Measurements from ENCODE around the gene SLC22A3. TPM values are rescaled to one million over a fixed set of nuclear protein-coding genes. Genes with fewer than 3 reads are reported as not detected.

SLC22A3 gene
- total RNA-seq, 1 donor from 2014 or later = 0.57 TPM

DNA sequence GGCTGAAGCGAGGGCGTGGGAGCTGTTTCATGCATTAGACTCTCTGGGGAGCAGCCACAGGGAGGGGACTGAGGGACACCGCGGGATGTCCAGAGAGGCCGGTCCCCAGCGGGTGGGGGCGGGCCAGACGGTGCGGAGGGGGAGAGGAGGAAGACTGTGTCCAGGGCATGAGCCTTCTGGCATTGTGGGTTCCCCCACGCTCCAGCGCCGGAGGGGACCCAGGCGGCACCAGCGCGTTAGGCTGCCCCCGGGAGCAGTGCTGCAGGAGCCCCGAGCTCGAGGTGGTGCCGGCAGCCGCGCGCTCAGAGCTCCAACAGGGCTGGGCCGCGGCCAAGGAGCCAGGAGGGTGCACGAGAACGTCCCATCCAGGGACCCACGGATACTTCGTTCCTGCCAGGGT is 14.4 kb downstream of the SLC22A3 start:
- H3K9ac ChIP-seq (ENCODE audit: low read length) = no peak overlapping the region
- H3K27ac ChIP-seq (ENCODE audit: low read depth, low read length) = no peak overlapping the region
- H3K79me2 ChIP-seq (ENCODE audit: insufficient read depth, low read length) = no peaks in the 10 kb centered on the region
- FAIRE-seq (no peak), DNase-seq (ENCODE audit: low read depth) (no peak)
- no peak overlapping the region for H3K4me2 ChIP-seq (ENCODE audit: low read length)
- H3K4me3 ChIP-seq (ENCODE audit: insufficient read depth, low read depth, low read length) = no peak overlapping the region
- Mint-ChIP-seq H3K36me3 (ENCODE audit: low read depth, unreplicated experiment) (no peaks in the 10 kb centered on the region), H3K9me3 (ENCODE audit: unreplicated experiment) (peaks cover 6% of the 10 kb centered on the region), H3K4me1 (ENCODE audit: low read depth, unreplicated experiment) (no peaks in the 10 kb centered on the region), H3K27me3 (ENCODE audit: low read depth, unreplicated experiment) (peaks cover 21% of the 10 kb centered on the region), H3K4me3 (ENCODE audit: unreplicated experiment) (no peak overlapping the region), H3K27ac (ENCODE audit: unreplicated experiment) (no peak overlapping the region)
- H3K4me1 ChIP-seq (ENCODE audit: insufficient read depth, low read length) = no peaks in the 10 kb centered on the region
- H4K20me1 ChIP-seq (ENCODE audit: insufficient read depth, low read length) = no peaks in the 10 kb centered on the region
- H2AFZ ChIP-seq (ENCODE audit: low read depth, low read length) = no peak overlapping the region
- H3K27me3 ChIP-seq (ENCODE audit: insufficient read depth, low read length) = peaks cover 3% of the 10 kb centered on the region
- H3K36me3 ChIP-seq (ENCODE audit: insufficient read depth, low read length) = no peaks in the 10 kb centered on the region
- H3K9me3 ChIP-seq (ENCODE audit: insufficient read depth, low read depth, low read length) = no peaks in the 10 kb centered on the region
- TF ChIP-seq, protein P1, sequence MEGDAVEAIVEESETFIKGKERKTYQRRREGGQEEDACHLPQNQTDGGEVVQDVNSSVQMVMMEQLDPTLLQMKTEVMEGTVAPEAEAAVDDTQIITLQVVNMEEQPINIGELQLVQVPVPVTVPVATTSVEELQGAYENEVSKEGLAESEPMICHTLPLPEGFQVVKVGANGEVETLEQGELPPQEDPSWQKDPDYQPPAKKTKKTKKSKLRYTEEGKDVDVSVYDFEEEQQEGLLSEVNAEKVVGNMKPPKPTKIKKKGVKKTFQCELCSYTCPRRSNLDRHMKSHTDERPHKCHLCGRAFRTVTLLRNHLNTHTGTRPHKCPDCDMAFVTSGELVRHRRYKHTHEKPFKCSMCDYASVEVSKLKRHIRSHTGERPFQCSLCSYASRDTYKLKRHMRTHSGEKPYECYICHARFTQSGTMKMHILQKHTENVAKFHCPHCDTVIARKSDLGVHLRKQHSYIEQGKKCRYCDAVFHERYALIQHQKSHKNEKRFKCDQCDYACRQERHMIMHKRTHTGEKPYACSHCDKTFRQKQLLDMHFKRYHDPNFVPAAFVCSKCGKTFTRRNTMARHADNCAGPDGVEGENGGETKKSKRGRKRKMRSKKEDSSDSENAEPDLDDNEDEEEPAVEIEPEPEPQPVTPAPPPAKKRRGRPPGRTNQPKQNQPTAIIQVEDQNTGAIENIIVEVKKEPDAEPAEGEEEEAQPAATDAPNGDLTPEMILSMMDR (IDR thresholded peaks at IDR 0.05; ENCODE audit: insufficient read depth, low read depth, low read length) = no peak
- no peak for TF ChIP-seq EZH2 (IDR thresholded peaks at IDR 0.05; ENCODE audit: insufficient read depth, low read length)

DNA sequence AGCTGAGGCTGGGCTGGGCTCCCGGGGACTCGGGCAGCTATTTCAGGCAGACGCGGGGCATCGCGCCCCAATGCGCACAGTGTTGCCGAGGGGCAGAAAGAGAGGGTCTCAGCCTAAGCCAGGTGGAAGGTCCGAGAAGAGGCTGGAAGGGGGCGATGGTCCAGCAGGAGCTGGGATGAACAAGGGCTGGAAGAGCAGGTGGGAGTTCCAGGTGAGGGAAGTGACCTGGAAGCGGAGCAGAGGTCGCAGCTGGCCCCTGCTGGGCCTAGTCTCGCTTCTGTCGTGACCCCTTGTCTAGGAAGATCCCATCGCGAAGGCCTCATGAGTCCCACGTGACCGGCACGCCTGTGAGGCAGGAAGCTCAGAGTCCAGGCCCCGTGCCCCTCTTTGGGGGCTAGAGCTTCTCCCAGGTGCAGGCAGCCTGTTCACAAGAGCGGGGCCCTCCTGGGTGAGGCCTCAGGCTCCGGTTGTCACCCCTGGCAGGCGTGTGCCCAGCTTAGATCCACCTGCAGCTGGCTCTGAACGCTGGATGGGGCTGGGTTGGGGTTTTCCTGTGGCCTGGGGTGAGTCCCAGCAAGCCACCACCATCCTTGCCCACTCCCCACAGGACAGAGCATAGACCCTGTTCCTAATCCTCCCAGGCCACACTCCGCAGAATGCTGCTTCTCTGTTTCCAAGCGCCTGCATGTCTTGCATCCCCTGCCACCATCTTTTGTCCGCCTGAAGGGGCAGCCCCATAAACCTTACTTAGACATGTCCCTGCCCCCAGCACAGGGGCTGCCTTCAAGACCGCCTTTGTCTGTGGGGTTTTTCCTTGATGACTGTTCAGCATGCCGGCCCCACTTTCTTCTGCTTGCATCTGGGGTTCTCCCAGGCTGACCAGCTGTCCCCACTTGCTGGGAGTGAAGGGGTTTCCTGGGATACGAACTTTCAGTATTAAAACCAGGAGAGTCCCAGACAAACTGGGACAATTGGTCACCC is 15.1 kb downstream of the SLC22A3 start:
- H3K27ac Mint-ChIP-seq (ENCODE audit: unreplicated experiment) = no peak overlapping the region
- no peaks in the 10 kb centered on the region for H3K9me3 ChIP-seq (ENCODE audit: insufficient read depth, low read depth, low read length)
- no peak overlapping the region for H3K27ac ChIP-seq (ENCODE audit: low read depth, low read length)
- H3K9ac ChIP-seq (ENCODE audit: low read length) = no peak overlapping the region
- H3K4me1 Mint-ChIP-seq (ENCODE audit: low read depth, unreplicated experiment) = no peaks in the 10 kb centered on the region
- H3K79me2 ChIP-seq (ENCODE audit: insufficient read depth, low read length) = no peaks in the 10 kb centered on the region
- H3K4me2 ChIP-seq (ENCODE audit: low read length) = no peak overlapping the region
- TF ChIP-seq EZH2 (IDR thresholded peaks at IDR 0.05; ENCODE audit: insufficient read depth, low read length) = no peak
- TF ChIP-seq, protein P1 (IDR thresholded peaks at IDR 0.05; ENCODE audit: insufficient read depth, low read depth, low read length) = no peak
- no peak overlapping the region for H2AFZ ChIP-seq (ENCODE audit: low read depth, low read length)
- peaks cover 3% of the 10 kb centered on the region for H3K27me3 ChIP-seq (ENCODE audit: insufficient read depth, low read length)
- H3K4me3 Mint-ChIP-seq (ENCODE audit: unreplicated experiment) = no peak overlapping the region
- H3K36me3 Mint-ChIP-seq (ENCODE audit: low read depth, unreplicated experiment) = no peaks in the 10 kb centered on the region
- no peaks in the 10 kb centered on the region for H4K20me1 ChIP-seq (ENCODE audit: insufficient read depth, low read length)
- H3K36me3 ChIP-seq (ENCODE audit: insufficient read depth, low read length) = no peaks in the 10 kb centered on the region
- no peak overlapping the region for H3K4me3 ChIP-seq (ENCODE audit: insufficient read depth, low read depth, low read length)
- H3K27me3 Mint-ChIP-seq (ENCODE audit: low read depth, unreplicated experiment) = peaks cover 23% of the 10 kb centered on the region
- DNase-seq (ENCODE audit: low read depth) (no peak), FAIRE-seq (no peak)
- H3K4me1 ChIP-seq (ENCODE audit: insufficient read depth, low read length) = no peaks in the 10 kb centered on the region
- peaks cover 6% of the 10 kb centered on the region for H3K9me3 Mint-ChIP-seq (ENCODE audit: unreplicated experiment)

- H3K79me2 ChIP-seq (ENCODE audit: insufficient read depth, low read length) = no peaks in the 10 kb centered on the region
- Mint-ChIP-seq H3K9me3 (ENCODE audit: unreplicated experiment) (peaks cover 11% of the 10 kb centered on the region), H3K27ac (ENCODE audit: unreplicated experiment) (no peak overlapping the region), H3K4me1 (ENCODE audit: low read depth, unreplicated experiment) (no peaks in the 10 kb centered on the region), H3K27me3 (ENCODE audit: low read depth, unreplicated experiment) (peaks cover 26% of the 10 kb centered on the region), H3K36me3 (ENCODE audit: low read depth, unreplicated experiment) (no peaks in the 10 kb centered on the region), H3K4me3 (ENCODE audit: unreplicated experiment) (no peak overlapping the region)
- H3K36me3 ChIP-seq (ENCODE audit: insufficient read depth, low read length) = no peaks in the 10 kb centered on the region
- H3K27ac ChIP-seq (ENCODE audit: low read depth, low read length) = no peak overlapping the region
- no peak overlapping the region for H3K9ac ChIP-seq (ENCODE audit: low read length)
- FAIRE-seq (no peak), DNase-seq (ENCODE audit: low read depth) (no peak)
- TF ChIP-seq, protein P1 (IDR thresholded peaks at IDR 0.05; ENCODE audit: insufficient read depth, low read depth, low read length) = no peak
- TF ChIP-seq EZH2 (IDR thresholded peaks at IDR 0.05; ENCODE audit: insufficient read depth, low read length) = no peak
- no peaks in the 10 kb centered on the region for H3K27me3 ChIP-seq (ENCODE audit: insufficient read depth, low read length)
- H3K9me3 ChIP-seq (ENCODE audit: insufficient read depth, low read depth, low read length) = no peaks in the 10 kb centered on the region
- H3K4me3 ChIP-seq (ENCODE audit: insufficient read depth, low read depth, low read length) = no peak overlapping the region
- no peaks in the 10 kb centered on the region for H4K20me1 ChIP-seq (ENCODE audit: insufficient read depth, low read length)
- no peaks in the 10 kb centered on the region for H3K4me1 ChIP-seq (ENCODE audit: insufficient read depth, low read length)
- no peak overlapping the region for H3K4me2 ChIP-seq (ENCODE audit: low read length)
- H2AFZ ChIP-seq (ENCODE audit: low read depth, low read length) = no peak overlapping the region
Observed at GRCh38 chr6:160365117-160365516, 16.9 kb downstream of the SLC22A3 start.
